ENCODE data around the gene CCL23.

DNA sequence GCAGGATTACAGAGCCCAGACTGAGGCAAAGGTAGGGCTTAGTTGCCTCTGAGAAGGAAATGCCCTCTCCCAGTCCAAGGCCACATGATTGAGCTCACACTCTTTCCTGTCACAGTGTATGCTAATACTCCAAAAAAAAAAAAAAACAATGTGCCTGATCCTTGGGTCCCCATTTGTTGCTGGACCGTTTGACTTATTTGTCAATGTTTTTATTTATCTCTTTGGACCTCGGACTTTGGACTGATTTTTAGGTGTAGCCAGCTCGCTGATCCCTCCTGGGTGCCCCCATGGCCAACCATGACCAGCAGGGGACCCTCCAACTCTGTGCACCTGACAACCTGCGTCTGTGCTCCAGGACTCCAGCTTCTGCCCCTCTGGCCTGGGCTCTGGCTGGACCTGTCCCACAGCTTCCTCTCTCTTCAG lies 35.9 kb downstream of the CCL23 start:
- TF ChIP-seq, protein P1, sequence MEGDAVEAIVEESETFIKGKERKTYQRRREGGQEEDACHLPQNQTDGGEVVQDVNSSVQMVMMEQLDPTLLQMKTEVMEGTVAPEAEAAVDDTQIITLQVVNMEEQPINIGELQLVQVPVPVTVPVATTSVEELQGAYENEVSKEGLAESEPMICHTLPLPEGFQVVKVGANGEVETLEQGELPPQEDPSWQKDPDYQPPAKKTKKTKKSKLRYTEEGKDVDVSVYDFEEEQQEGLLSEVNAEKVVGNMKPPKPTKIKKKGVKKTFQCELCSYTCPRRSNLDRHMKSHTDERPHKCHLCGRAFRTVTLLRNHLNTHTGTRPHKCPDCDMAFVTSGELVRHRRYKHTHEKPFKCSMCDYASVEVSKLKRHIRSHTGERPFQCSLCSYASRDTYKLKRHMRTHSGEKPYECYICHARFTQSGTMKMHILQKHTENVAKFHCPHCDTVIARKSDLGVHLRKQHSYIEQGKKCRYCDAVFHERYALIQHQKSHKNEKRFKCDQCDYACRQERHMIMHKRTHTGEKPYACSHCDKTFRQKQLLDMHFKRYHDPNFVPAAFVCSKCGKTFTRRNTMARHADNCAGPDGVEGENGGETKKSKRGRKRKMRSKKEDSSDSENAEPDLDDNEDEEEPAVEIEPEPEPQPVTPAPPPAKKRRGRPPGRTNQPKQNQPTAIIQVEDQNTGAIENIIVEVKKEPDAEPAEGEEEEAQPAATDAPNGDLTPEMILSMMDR (conservative IDR thresholded peaks at IDR 0.05; ENCODE audit: low read length) = peak; percentile 44
- no peak for TF ChIP-seq EZH2phosphoT487 (IDR thresholded peaks at IDR 0.05; ENCODE audit: borderline replicate concordance, low read depth, low read length)

All from OCI-LY7 (cell line).